Nucleus accumbens (tissue), 56 donors: ENCODE results near the gene SLC39A10.

Source experiments
- DNase-seq, 56 donors: peaks; one replicate each; lab custom pipeline; 2025; lab: John Stamatoyannopoulos, UW

Gene SLC39A10

DNA sequence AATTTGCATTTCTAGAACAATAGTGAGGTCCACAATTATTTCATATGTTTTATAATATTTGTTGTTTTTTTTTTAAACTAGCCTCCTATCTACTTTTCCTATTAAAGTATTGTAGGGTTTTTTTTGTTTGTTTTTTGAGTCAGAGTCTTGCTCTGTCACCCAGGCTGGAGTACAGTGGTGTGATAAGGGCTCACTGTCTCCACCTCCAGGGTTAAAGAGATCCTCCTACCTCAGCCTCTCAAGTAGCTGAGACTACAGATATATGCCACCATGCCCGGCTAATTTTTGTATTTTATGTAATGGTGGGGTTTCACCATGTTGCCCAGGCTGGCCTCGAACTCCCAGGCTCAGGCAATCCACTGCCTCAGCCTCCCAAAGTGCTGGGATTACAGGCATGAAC lies 122.5 kb downstream of the SLC39A10 start:
- no peak for DNase-seq

DNA sequence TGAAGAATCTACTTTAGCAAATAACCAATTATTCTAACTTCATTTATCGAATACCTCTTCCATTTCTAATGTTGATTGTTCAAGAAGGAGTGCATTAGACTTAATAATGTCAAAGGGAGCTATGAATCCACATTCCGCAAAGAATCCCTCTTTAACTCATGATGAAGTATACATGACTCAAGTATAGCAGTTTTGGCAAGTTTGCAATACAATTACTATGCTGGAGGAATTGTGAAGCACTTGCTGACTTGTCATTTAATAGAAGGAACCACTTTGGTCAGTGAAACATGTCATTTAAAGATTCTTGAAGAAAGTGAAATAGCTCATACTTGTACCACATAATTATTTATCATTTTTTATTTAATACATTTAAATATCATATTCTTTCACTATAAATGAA lies 125.1 kb downstream of the SLC39A10 start:
- DNase-seq, result no peak
